Measurements from ENCODE around the gene TAS1R2. TPM values are rescaled to one million over a fixed set of nuclear protein-coding genes. Genes with fewer than 3 reads are reported as not detected.

Gene TAS1R2
- total RNA-seq, 4 donors from 2014 or later, result not detected

- Histone ChIP-seq H3K27me3 (peaks cover 70% of the 10 kb centered on the region), H3K4me3 (no peak overlapping the region), H3K27ac (no peak overlapping the region), H3K9me3 (no peaks in the 10 kb centered on the region), H3K36me3 (no peaks in the 10 kb centered on the region), H3K4me1 (peaks cover 0 to 6% (median 0%) of the 10 kb centered on the region in 3 donors)
- TF ChIP-seq, protein P1, sequence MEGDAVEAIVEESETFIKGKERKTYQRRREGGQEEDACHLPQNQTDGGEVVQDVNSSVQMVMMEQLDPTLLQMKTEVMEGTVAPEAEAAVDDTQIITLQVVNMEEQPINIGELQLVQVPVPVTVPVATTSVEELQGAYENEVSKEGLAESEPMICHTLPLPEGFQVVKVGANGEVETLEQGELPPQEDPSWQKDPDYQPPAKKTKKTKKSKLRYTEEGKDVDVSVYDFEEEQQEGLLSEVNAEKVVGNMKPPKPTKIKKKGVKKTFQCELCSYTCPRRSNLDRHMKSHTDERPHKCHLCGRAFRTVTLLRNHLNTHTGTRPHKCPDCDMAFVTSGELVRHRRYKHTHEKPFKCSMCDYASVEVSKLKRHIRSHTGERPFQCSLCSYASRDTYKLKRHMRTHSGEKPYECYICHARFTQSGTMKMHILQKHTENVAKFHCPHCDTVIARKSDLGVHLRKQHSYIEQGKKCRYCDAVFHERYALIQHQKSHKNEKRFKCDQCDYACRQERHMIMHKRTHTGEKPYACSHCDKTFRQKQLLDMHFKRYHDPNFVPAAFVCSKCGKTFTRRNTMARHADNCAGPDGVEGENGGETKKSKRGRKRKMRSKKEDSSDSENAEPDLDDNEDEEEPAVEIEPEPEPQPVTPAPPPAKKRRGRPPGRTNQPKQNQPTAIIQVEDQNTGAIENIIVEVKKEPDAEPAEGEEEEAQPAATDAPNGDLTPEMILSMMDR (IDR thresholded peaks at IDR 0.05), result peak in 3 of 4 experiments; percentile 70 to 91 (median 86)
- no peak for TF ChIP-seq EP300 (IDR thresholded peaks at IDR 0.05)
- no peak for TF ChIP-seq POLR2AphosphoS5 (IDR thresholded peaks at IDR 0.05)
- peak; percentile 80 for ATAC-seq
- 79 to 94% methylated on average over 5 to 6 of the region's 22 CpGs for WGBS, 2 donors (ENCODE audit: low coverage in 1 of 2)
These were observed 38.4 kb downstream of the TAS1R2 start for GRCh38 chr1:18820791-18821641.

DNA sequence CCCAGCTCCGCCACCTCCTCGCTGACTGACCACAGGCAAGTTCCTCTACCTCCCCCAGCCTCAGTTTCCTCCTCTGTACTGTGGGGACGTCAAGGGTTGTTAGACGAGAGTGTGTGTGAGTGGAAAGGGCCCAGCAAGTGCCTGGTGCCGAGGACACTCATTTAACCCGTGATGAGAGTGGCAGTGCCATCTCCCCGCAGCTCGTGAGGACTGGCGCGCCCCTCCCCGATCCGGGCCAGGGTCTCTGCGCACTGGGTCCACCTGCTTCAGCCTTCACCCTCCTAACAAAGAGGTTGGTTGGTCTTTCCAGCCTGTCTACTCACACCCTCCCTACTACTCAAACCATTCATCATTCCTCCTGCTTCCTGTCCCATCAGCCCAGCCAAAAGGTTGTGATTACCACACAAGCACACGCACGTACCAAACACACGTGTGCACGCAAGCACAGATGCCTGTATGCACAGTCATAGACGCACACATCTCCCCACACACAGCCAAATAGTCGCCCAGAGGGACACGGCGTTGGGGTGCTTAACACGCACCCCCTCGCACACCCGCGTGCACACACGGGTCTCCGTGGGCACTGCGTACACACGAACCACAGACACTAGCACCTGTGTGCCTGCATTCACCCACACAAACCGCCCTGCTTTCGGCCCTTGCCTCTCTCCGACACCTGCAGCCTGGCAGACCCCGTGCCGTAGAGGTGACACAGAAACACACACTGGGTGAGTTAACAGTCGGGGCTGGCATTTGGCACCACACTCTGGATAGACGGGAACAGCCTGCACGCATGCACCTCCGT lies 39.3 kb downstream of the TAS1R2 start:
- WGBS, 2 donors (ENCODE audit: low coverage in 1 of 2), result 67 to 78% methylated on average over 8 to 12 of the region's 38 CpGs
- Histone ChIP-seq H3K4me1 (peaks cover 0 to 6% (median 0%) of the 10 kb centered on the region in 3 donors), H3K9me3 (no peaks in the 10 kb centered on the region), H3K27me3 (peaks cover 75% of the 10 kb centered on the region), H3K27ac (no peak overlapping the region), H3K4me3 (no peak overlapping the region), H3K36me3 (no peaks in the 10 kb centered on the region)
- TF ChIP-seq, protein P1 (IDR thresholded peaks at IDR 0.05), result no peak
- TF ChIP-seq POLR2AphosphoS5 (IDR thresholded peaks at IDR 0.05) (no peak), POLR2A (IDR thresholded peaks at IDR 0.05) (no peak), EP300 (IDR thresholded peaks at IDR 0.05) (no peak)
- ATAC-seq, result peak; percentile 25

DNA sequence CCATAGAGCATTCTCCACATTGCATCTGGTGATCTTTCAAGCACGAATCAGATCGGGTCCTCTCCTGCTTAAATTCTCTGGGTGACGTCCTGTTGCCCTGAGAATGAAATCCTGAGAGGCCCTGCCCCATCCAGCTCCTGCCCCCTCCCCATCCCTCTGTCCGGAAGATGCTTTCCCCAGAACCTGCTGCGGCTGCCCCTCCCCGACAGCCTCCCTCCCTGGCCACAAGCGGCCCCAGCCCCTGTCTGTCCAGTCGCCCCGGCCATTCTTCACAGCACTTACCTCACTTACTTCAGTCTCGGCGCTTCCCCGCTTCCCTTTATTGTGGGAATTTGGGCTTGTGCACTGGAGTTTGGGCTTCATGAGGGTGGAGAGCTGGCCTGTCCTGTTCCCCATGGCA lies 40.3 kb downstream of the TAS1R2 start:
- peaks cover 79% of the 10 kb centered on the region for H3K27me3 ChIP-seq
- no peak overlapping the region for H3K4me3 ChIP-seq
- no peaks in the 10 kb centered on the region for H3K36me3 ChIP-seq
- H3K27ac ChIP-seq, result no peak overlapping the region
- no peaks in the 10 kb centered on the region for H3K9me3 ChIP-seq
- no peak for TF ChIP-seq EP300 (IDR thresholded peaks at IDR 0.05)
- TF ChIP-seq, protein P1 (IDR thresholded peaks at IDR 0.05), result no peak
- no peak for TF ChIP-seq POLR2A (IDR thresholded peaks at IDR 0.05)
- TF ChIP-seq POLR2AphosphoS5 (IDR thresholded peaks at IDR 0.05), result no peak
- 24% methylated on average over 8 of the region's 12 CpGs; no CpG with 5 or more reads in 1 of the 2 donors for WGBS, 2 donors (ENCODE audit: low coverage in 1 of 2)
- ATAC-seq, result no peak
- H3K4me1 ChIP-seq, result peaks cover 0 to 6% (median 0%) of the 10 kb centered on the region in 3 donors

- TF ChIP-seq EP300 (IDR thresholded peaks at IDR 0.05), result no peak
- TF ChIP-seq POLR2AphosphoS5 (IDR thresholded peaks at IDR 0.05), result no peak
- no peak for TF ChIP-seq POLR2A (IDR thresholded peaks at IDR 0.05)
- TF ChIP-seq, protein P1 (IDR thresholded peaks at IDR 0.05), result no peak
- Histone ChIP-seq H3K9me3 (no peaks in the 10 kb centered on the region), H3K36me3 (no peaks in the 10 kb centered on the region), H3K4me1 (peaks cover 0 to 6% (median 0%) of the 10 kb centered on the region in 3 donors), H3K27ac (no peak overlapping the region), H3K27me3 (peaks cover 81% of the 10 kb centered on the region), H3K4me3 (no peak overlapping the region)
- 17 to 40% methylated on average over 3 to 5 of the region's 22 CpGs for WGBS, 2 donors (ENCODE audit: low coverage in 1 of 2)
- ATAC-seq, result no peak
These were observed 41.5 kb downstream of the TAS1R2 start for GRCh38 chr1:18817795-18818435.

Measured in gastroesophageal sphincter (tissue), 4 donors.